GM12878 (cell line): ENCODE results near the gene CD8B. TPM values are rescaled to one million over a fixed set of nuclear protein-coding genes. Genes with fewer than 3 reads are reported as not detected.

Experiments
- BACH1 ChIP-seq: fragments of 450-650 bp; IDR thresholded peaks from 2 replicates; pipeline ENCODE4 v1.6.1; 2017; ENCODE audit warnings: mild to moderate bottlenecking, borderline replicate concordance
- CEBPZ ChIP-seq: fragments of 150-350 bp; IDR thresholded peaks from 2 replicates; pipeline ENCODE4 v1.6.1; 2016; ENCODE audit warnings: low read depth, low read length
- CHD4 ChIP-seq: fragments of 200-600 bp; sonication (generic); IDR thresholded peaks from 2 replicates; pipeline ENCODE4 v1.6.1; 2016; ENCODE audit warnings: mild to moderate bottlenecking
- IKZF2 ChIP-seq, 2 experiments: fragments of 450-650 bp; IDR thresholded peaks; 2 replicates each; pipeline ENCODE4 v1.6.1; 2017; ENCODE audit warnings: mild to moderate bottlenecking in 2 of 2, moderate library complexity in 2 of 2
- NKRF ChIP-seq: fragments of 450-650 bp; conservative IDR thresholded peaks from 2 replicates; pipeline ENCODE4 v1.6.1; 2017; ENCODE audit warnings: mild to moderate bottlenecking, moderate library complexity
- TBL1XR1 ChIP-seq: IDR thresholded peaks from 2 replicates; pipeline ENCODE4 v1.6.1; 2012; ENCODE audit warnings: low read depth, low read length, improper control_type of control experiment
- TCF3 ChIP-seq: IDR thresholded peaks from 2 replicates; pipeline ENCODE4 v1.6.1; 2012; ENCODE audit warnings: low read depth, mild to moderate bottlenecking, low read length, borderline replicate concordance; ENCODE audit not compliant: insufficient read depth
- polyA plus RNA-seq, 11 experiments: library from polyadenylated mRNA; depleted of rRNA in 4 of 11; unstranded in 6 of 11; stranded (reverse) in 5 of 11; fragments of >200 nt; fragmentation: Nextera tagmentation in 4 of 11; fragmentation: Illumina TruSeq in 1 of 11; extraction: Ambion mirVana in 4 of 11; extraction: Trizol in 1 of 11; gene quantifications; 1 replicate in 1 of 11; 2 replicates in 10 of 11; pipeline versions ENCODE4 v1.2.1 to v1.2.3, GENCODE V29; 2011 to 2016; ENCODE audit warnings: inconsistent platforms in 2 of 11, missing spikeins in 2 of 11, low read depth in 1 of 11
- total RNA-seq, 4 experiments: library from RNA; depleted of rRNA in 3 of 4; stranded (reverse); fragments of >200 nt in 3 of 4; fragmentation: Illumina TruSeq in 1 of 4; extraction: Trizol in 1 of 4; gene quantifications; 2 replicates each; pipeline versions ENCODE4 v1.2.1 to v1.2.3, GENCODE V29; 2013 to 2021

The CD8B gene
- total and polyA plus RNA-seq, 10 of the 15 experiments (the other 5 are each of a cell fraction or from before 2014, with no cell fraction given): 0.21 TPM; not detected in 9

GRCh38 chr2:86825036-86825692 is 36.5 kb downstream of the CD8B start (continued):
- TF ChIP-seq CEBPZ (no peak), IKZF2 (IDR thresholded peaks at IDR 0.05) (no peak), TBL1XR1 (no peak), CHD4 (no peak), BACH1 (no peak), TCF3 (no peak), NKRF (no peak)
